ENCODE data around the gene PPP1R15A.

The PPP1R15A gene

DNA sequence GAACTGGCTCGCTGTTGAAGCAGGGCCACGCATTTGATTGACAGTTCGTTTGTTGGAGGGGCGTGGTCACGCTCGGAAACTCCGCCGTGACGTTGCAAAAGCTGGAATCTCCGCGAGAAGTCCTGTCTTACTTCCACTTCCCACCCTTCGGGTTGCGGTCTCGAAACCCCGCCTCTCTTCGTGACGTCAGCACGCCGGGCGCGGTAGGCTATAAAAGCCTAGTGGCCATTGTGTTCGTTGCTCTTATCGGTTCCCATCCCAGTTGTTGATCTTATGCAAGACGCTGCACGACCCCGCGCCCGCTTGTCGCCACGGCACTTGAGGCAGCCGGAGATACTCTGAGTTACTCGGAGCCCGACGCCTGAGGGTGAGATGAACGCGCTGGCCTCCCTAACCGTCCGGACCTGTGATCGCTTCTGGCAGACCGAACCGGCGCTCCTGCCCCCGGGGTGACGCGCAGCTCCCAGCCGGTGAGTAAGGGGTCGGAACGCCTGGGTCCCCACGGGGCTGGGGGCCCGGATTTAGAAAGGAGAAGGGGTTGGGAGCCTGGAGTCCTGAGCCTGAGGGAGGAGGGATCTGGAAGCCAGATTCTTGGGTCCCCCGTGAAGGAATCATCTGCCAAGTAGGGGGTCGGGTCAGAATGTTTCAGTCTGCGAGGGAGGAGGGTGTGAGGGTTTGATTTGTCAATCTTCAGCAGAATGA lies at the start of gene PPP1R15A:
Gene PPP1R15A (plus strand): TSS at position 240 of the 702 bp plus-strand sequence. CDS start 813 bp downstream, outside the sequence.
- TF ChIP-seq, protein P1, sequence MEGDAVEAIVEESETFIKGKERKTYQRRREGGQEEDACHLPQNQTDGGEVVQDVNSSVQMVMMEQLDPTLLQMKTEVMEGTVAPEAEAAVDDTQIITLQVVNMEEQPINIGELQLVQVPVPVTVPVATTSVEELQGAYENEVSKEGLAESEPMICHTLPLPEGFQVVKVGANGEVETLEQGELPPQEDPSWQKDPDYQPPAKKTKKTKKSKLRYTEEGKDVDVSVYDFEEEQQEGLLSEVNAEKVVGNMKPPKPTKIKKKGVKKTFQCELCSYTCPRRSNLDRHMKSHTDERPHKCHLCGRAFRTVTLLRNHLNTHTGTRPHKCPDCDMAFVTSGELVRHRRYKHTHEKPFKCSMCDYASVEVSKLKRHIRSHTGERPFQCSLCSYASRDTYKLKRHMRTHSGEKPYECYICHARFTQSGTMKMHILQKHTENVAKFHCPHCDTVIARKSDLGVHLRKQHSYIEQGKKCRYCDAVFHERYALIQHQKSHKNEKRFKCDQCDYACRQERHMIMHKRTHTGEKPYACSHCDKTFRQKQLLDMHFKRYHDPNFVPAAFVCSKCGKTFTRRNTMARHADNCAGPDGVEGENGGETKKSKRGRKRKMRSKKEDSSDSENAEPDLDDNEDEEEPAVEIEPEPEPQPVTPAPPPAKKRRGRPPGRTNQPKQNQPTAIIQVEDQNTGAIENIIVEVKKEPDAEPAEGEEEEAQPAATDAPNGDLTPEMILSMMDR (conservative IDR thresholded peaks at IDR 0.05; ENCODE audit: low read depth): no peak
- ChIA-PET CTCF (interaction anchor here (0.5 to 1.0 kb wide), 4 partner anchors 29 to 800 kb away, joined by 3 to 4 read pairs (median 3); no protein-coding TSS in a partner anchor), POLR2A (ENCODE audit: low non-redundant PET) (interaction anchor here (0.5 to 1.6 kb wide), 7 partner anchors 14 to 125 kb away, joined by 3 to 4 read pairs (median 3); partner anchors contain the start of genes DHDH and GYS1)
- DNase-seq (ENCODE audit: low spot score): peak; percentile 97
- peak within 1 kb of the TSS; percentile 98 for H3K27ac ChIP-seq

DNA sequence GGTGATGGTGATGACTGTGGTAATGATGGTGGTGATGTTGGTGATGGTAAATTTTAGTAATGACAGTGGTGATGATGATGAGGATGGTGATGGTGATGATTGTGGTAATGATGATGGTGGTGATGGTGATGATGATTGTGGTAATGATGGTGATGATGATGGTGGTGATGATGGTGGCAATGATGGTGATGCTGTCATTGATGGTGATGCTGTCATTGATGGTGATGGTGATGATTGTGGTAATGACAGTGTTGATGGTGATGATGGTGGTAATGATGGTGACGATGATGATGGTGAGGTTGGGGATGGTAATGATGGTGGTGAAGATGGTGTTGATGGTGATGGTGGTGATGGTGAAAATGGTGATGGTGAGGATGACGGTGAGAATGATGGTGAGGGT lies 49.7 kb upstream of the PPP1R15A start:
- CTCF ChIA-PET: no interaction called here
- DNase-seq (ENCODE audit: low spot score): no peak
- POLR2A ChIA-PET (ENCODE audit: low non-redundant PET): no interaction called here

DNA sequence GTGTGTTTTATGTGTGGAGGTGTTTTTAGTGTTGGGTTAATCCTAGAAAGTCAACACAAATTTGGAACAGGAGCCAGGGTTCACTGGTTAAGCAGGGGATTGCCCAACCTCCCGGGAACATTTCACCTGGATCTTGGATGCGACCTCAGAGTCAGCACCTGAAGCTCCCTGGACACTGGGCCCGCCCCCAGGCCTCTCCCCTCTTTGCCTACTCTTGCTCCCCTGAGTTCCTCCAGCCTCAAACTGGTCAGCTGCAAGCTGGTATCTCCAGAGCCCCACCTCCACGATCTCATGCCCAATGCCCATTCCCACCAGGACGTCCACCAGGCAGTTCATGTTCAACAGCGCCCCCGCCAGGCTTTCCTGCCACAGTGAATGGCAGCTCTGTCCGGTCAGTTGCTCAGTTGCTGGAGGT lies 45.6 kb upstream of the PPP1R15A start:
- ChIA-PET CTCF (interaction anchor here (0.6 to 1.2 kb wide), 5 partner anchors 10 to 38 kb away, joined by 3 to 7 read pairs (median 3); partner anchors contain the start of gene HSD17B14), POLR2A (ENCODE audit: low non-redundant PET) (no interaction called here)
- no peak for DNase-seq (ENCODE audit: low spot score)
- TF ChIP-seq, protein P1 (conservative IDR thresholded peaks at IDR 0.05; ENCODE audit: low read depth): no peak
- no peak overlapping the region for H3K27ac ChIP-seq

More for the DNA sequence above, 49.7 kb upstream of the PPP1R15A start:
- no peak overlapping the region for H3K27ac ChIP-seq
- TF ChIP-seq, protein P1 (conservative IDR thresholded peaks at IDR 0.05; ENCODE audit: low read depth): no peak

DNA sequence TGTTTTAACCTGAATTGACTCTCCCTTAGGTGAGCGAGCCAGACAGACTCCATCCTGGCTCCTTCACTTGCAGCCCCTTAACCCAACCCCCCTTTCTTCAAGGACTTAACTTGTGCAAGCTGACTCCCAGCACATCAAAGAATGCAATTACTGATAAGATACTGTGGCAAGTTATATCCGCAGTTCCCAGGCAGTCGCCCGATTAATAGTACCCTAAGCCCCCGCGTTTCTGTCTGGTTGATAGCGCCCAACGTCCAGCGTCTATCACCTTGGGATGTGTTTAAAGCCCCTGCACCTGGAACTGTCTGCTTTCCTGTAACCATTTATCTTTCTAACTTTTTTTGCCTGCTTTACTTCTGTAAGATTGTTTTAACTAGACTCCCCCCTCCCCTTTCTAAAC lies 42.1 kb upstream of the PPP1R15A start:
- ChIA-PET CTCF (interaction anchor here (0.7 to 0.8 kb wide), 2 partner anchors 35 to 46 kb away, joined by 3 read pairs; no protein-coding TSS in a partner anchor), POLR2A (ENCODE audit: low non-redundant PET) (no interaction called here)

DNA sequence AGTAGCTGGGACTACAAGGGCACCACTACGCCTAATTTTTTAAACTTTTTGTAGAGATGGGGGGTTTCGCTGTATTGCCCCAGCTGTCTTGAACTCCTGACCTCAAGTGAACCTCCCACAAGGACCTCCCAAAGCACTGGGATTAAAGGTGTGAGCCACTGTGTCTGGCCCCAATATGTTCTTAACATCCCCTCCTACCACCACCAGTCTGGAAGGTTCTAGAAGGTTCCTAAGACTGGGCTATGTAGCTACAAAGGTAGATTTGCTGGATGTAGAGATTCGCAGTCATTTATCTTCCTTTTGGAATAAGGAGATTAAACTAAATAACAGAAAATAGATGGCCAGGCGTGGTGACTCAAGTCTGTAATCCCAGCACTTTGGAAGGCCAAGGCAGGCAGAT lies 41.3 kb upstream of the PPP1R15A start:
- DNase-seq (ENCODE audit: low spot score): no peak
- CTCF ChIA-PET: interaction anchor here (0.6 to 2.3 kb wide), 5 partner anchors 12 to 47 kb away, joined by 3 to 14 read pairs (median 4); no protein-coding TSS in a partner anchor
- TF ChIP-seq, protein P1 (conservative IDR thresholded peaks at IDR 0.05; ENCODE audit: low read depth): no peak
- H3K27ac ChIP-seq: no peak overlapping the region
- POLR2A ChIA-PET (ENCODE audit: low non-redundant PET): no interaction called here

More for the DNA sequence above, 42.1 kb upstream of the PPP1R15A start:
- no peak for DNase-seq (ENCODE audit: low spot score)
- no peak overlapping the region for H3K27ac ChIP-seq
- TF ChIP-seq, protein P1 (conservative IDR thresholded peaks at IDR 0.05; ENCODE audit: low read depth): no peak

DNA sequence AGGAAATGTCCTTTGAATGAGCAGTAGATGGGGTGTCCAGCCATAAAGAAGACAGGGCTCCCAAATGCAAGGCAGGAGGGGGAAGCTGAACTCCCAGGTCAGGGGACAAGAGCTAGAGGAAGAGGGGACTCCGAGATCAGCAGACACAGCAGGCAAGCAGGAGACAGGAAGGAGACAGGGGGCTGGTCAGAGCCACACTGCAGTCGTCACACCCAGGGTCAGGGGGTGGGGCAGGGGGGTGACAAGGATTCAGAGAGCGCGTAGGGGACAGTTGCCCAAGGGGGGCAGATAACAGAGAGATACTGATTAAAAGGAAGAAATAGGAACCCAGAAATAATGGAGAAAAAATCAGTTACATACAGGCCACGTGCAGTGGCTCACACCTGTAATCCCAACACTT lies 39.2 kb upstream of the PPP1R15A start:
- peak overlapping the region; percentile 19; the same call in 1 of the 2 replicates for H3K27ac ChIP-seq
- DNase-seq (ENCODE audit: low spot score): no peak
- POLR2A ChIA-PET (ENCODE audit: low non-redundant PET): no interaction called here
- TF ChIP-seq, protein P1 (conservative IDR thresholded peaks at IDR 0.05; ENCODE audit: low read depth): no peak
- CTCF ChIA-PET: interaction anchor here (0.7 to 2.3 kb wide), 2 partner anchors 45 to 173 kb away, joined by 3 to 8 read pairs; no protein-coding TSS in a partner anchor

Measured in RWPE1 (cell line).